ENCODE results near the gene PDZD4. TPM values are rescaled to one million over a fixed set of nuclear protein-coding genes. Genes with fewer than 3 reads are reported as not detected.

PDZD4 gene
- polyA plus RNA-seq, 1 of the 3 experiments (the other 2 are of a cell fraction), result 1.9 TPM

DNA sequence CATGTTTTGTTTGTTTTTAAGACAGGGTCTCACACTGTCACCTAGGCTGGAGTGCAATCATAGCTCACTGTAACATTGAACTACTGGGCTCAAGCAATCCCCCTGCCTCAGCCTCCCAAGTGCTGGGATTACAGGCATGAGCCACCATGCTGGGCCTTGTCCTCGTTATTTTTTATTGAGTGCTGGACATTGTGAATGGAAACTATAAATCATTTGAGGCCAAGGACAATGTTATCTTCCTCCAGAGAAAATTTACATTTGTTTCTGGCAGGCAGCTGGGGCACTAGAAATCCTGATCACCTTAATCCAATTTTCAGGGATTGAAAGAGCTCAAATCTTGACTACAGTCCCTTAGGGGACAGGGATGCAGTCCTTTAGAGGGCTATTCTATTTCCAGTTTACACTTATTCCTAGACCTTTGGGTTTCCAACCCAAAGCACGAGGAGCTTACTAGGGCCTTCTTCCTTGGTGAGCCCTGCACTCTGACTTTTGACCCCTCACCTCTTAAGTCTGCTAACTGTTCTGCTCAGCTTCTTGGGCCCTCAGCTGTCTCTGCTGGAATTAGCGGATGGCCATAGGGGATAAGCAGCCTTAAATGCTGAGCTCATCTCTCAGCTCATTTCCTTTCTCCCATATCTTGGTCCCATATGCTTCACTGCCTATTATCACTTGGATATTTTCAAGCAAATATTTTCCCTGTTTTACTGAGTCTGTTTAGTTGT lies 23.0 kb upstream of the PDZD4 start:
- no peak overlapping the region for H3K27ac ChIP-seq (ENCODE audit: low read depth in 2 of 2, low read length in 1 of 2)
- H3K4me3 ChIP-seq (ENCODE audit: low read depth in 2 of 2, low read length in 1 of 2), result no peak overlapping the region
- H4K20me1 ChIP-seq (ENCODE audit: insufficient read depth), result no peaks in the 10 kb centered on the region
- no peaks in the 10 kb centered on the region for H3K36me3 ChIP-seq (replicated peaks in 1 of 2; ENCODE audit: control insufficient read depth in 1 of 2, insufficient read depth in 2 of 2, low read length in 1 of 2)
- H3K79me2 ChIP-seq (ENCODE audit: insufficient read depth), result no peaks in the 10 kb centered on the region
- ChIA-PET CTCF (no interaction called here), POLR2A (no interaction called here)
- H3F3A ChIP-seq (replicated peaks; ENCODE audit: insufficient read depth), result no peaks in the 10 kb centered on the region
- H3K9me3 ChIP-seq, result no peaks in the 10 kb centered on the region
- no peak overlapping the region for H3K4me2 ChIP-seq
- H3K9ac ChIP-seq, result no peak overlapping the region
- H3K9me2 ChIP-seq, result no peaks in the 10 kb centered on the region
- TF ChIP-seq GATA2 (CRISPR knock-in tag; IDR thresholded peaks at IDR 0.05), result no peak
- TF ChIP-seq RCOR1 (IDR thresholded peaks at IDR 0.05; ENCODE audit: low read length), result no peak
- no peak for TF ChIP-seq TEAD4 (IDR thresholded peaks at IDR 0.05; ENCODE audit: borderline replicate concordance, insufficient read depth)
- TF ChIP-seq, protein P1, sequence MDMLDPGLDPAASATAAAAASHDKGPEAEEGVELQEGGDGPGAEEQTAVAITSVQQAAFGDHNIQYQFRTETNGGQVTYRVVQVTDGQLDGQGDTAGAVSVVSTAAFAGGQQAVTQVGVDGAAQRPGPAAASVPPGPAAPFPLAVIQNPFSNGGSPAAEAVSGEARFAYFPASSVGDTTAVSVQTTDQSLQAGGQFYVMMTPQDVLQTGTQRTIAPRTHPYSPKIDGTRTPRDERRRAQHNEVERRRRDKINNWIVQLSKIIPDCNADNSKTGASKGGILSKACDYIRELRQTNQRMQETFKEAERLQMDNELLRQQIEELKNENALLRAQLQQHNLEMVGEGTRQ (IDR thresholded peaks at IDR 0.05; ENCODE audit: borderline replicate concordance, low read depth, low read length), result no peak
- no peak for TF ChIP-seq RAD21 (IDR thresholded peaks at IDR 0.05; ENCODE audit: low read length)
- WGBS (ENCODE audit: low lambda C conversion rate), result 11% methylated on average over 3 of the region's 3 CpGs
- peaks cover 45% of the 10 kb centered on the region for H3K27me3 ChIP-seq (ENCODE audit: insufficient read depth)
- H3K4me1 ChIP-seq (ENCODE audit: control insufficient read depth in 1 of 2, insufficient read depth in 2 of 2, low read depth in 1 of 2, low read length in 1 of 2), result no peaks in the 10 kb centered on the region
- no peak for DNase-seq
- no peak overlapping the region for H2AFZ ChIP-seq (ENCODE audit: low read depth)

DNA sequence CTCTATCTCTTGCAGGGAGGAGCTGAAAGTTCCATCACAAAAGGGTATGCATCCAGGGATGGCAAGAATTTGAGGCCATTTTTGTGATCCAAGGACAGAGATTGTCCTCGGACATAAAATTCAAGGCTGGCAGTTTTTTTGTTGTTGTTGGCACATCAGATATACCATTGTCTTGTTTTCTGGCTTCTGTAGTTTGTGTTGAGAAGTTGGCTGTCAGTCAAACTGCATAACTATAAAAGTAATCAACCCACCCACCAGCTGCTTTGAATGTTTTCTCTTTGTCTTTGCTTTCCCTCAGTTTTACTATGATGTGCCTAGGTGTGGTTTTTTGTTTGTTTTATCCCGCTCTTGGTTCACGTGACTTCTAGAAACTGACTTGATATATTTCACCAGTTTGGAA lies 21.6 kb upstream of the PDZD4 start:
- Histone ChIP-seq H3K4me2 (no peak overlapping the region), H2AFZ (ENCODE audit: low read depth) (no peak overlapping the region), H3K4me3 (ENCODE audit: low read depth in 2 of 2, low read length in 1 of 2) (no peak overlapping the region), H3K9me3 (no peaks in the 10 kb centered on the region), H3K79me2 (ENCODE audit: insufficient read depth) (no peaks in the 10 kb centered on the region), H3K4me1 (ENCODE audit: control insufficient read depth in 1 of 2, insufficient read depth in 2 of 2, low read depth in 1 of 2, low read length in 1 of 2) (no peaks in the 10 kb centered on the region), H3K9me2 (no peaks in the 10 kb centered on the region), H3K9ac (no peak overlapping the region), H3K27ac (ENCODE audit: low read depth in 2 of 2, low read length in 1 of 2) (no peak overlapping the region), H4K20me1 (ENCODE audit: insufficient read depth) (no peaks in the 10 kb centered on the region), H3K36me3 (replicated peaks in 1 of 2; ENCODE audit: control insufficient read depth in 1 of 2, insufficient read depth in 2 of 2, low read length in 1 of 2) (no peaks in the 10 kb centered on the region), H3F3A (replicated peaks; ENCODE audit: insufficient read depth) (no peaks in the 10 kb centered on the region), H3K27me3 (ENCODE audit: insufficient read depth) (peaks cover 55% of the 10 kb centered on the region)
- WGBS (ENCODE audit: low lambda C conversion rate), result 29% methylated on average over 3 of the region's 3 CpGs
- ChIA-PET CTCF (interaction anchor here (1.5 to 1.7 kb wide), 2 partner anchors 20 to 95 kb away, joined by 4 to 5 read pairs; no protein-coding TSS in a partner anchor), POLR2A (no interaction called here)
- no peak for DNase-seq
- TF ChIP-seq TEAD4 (IDR thresholded peaks at IDR 0.05; ENCODE audit: borderline replicate concordance, insufficient read depth) (no peak), RFX5 (IDR thresholded peaks at IDR 0.05; ENCODE audit: low read length) (no peak), NRF1 (IDR thresholded peaks at IDR 0.05; ENCODE audit: low read depth, low read length) (no peak), SIN3A (IDR thresholded peaks at IDR 0.05; ENCODE audit: borderline replicate concordance, low read depth, low read length) (no peak), REST (IDR thresholded peaks at IDR 0.05; ENCODE audit: low read depth, low read length) (no peak), GATA2 (CRISPR knock-in tag; IDR thresholded peaks at IDR 0.05) (no peak), POLR2AphosphoS5 (IDR thresholded peaks at IDR 0.05; ENCODE audit: low read depth, low read length) (no peak)
- TF ChIP-seq, protein P2, sequence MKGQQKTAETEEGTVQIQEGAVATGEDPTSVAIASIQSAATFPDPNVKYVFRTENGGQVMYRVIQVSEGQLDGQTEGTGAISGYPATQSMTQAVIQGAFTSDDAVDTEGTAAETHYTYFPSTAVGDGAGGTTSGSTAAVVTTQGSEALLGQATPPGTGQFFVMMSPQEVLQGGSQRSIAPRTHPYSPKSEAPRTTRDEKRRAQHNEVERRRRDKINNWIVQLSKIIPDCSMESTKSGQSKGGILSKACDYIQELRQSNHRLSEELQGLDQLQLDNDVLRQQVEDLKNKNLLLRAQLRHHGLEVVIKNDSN (IDR thresholded peaks at IDR 0.05; ENCODE audit: borderline replicate concordance, low read depth), result no peak
- TF ChIP-seq, protein P1 (IDR thresholded peaks at IDR 0.05; ENCODE audit: borderline replicate concordance, low read depth, low read length), result no peak
- TF ChIP-seq, protein P3, sequence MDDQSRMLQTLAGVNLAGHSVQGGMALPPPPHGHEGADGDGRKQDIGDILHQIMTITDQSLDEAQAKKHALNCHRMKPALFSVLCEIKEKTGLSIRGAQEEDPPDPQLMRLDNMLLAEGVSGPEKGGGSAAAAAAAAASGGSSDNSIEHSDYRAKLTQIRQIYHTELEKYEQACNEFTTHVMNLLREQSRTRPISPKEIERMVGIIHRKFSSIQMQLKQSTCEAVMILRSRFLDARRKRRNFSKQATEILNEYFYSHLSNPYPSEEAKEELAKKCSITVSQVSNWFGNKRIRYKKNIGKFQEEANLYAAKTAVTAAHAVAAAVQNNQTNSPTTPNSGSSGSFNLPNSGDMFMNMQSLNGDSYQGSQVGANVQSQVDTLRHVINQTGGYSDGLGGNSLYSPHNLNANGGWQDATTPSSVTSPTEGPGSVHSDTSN (IDR thresholded peaks at IDR 0.05), result no peak
- TF ChIP-seq, protein P4, sequence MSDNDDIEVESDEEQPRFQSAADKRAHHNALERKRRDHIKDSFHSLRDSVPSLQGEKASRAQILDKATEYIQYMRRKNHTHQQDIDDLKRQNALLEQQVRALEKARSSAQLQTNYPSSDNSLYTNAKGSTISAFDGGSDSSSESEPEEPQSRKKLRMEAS (IDR thresholded peaks at IDR 0.05; ENCODE audit: low read depth), result no peak
